HUDEP-2 (cell line): Measurements from ENCODE around the gene AVPR2.

ENCODE experiments used
- DNase-seq, 76 experiments: peaks; one replicate each; lab custom pipeline; 2025; ENCODE audit not compliant: unreplicated experiment in 76 of 76; lab: John Stamatoyannopoulos, UW

Gene AVPR2

DNA sequence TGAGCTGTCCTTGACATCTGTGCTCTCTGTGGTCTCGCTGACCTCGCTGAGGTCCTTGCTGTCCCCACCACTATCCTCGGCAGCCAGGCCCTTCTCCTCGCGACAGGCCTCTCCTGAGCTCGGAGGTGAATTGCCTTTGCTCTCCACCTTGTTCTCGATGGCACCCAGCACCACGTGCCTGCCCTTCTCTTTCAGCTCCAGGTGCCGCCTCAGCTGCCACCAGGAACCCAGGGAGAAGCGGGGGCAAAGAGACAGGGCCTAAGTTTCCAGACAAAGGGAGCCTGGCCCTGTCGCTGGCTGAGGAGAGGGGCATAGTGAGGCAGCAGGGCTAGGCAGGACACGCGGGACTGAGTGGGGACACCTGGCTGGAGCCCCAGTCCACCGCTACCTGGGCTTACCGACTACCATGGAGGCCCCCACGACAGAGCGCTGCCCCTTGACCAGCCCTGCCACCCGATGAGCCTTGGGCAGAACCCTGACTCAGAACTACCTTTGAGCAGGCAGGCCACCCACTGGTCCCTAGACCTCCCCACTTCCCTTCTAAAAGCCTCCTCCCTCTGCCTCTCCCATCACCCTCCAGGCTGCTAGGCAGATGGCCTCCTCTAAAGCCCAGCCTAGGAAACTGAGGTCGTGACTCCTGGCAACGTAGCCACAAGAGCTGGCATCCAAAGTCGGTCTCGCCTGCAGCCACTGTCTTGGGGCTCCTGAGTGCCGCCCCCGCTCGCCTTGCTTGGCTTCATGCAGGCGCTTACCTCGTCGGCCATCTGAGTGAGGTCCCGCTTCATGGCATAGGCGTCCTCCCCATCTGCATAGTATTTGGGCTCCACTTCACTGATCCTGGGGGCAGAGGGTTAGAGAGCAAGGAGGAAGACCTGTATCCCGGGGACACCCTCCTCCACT lies 25.8 kb downstream of the AVPR2 start:
- DNase-seq, result no peak

DNA sequence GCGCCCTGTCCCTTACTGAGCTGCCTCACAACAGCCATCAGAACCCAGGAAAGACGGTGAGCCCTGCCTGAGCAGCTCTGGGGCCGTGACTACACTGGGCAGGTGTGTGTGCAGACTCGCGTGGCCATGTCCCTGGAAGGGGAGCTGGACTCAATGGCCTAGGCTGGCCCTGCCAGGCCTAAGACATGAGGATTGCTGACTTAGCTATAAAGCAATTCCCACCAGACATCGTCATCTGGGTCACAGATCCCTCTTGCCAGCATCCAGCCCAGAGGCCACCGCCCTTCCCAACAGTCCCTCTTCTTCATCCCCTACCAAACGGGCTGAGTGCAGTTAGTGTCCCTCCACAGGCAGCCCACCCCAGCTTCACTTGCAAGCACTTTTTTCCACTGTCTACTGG lies 26.7 kb downstream of the AVPR2 start:
- no peak for DNase-seq

DNA sequence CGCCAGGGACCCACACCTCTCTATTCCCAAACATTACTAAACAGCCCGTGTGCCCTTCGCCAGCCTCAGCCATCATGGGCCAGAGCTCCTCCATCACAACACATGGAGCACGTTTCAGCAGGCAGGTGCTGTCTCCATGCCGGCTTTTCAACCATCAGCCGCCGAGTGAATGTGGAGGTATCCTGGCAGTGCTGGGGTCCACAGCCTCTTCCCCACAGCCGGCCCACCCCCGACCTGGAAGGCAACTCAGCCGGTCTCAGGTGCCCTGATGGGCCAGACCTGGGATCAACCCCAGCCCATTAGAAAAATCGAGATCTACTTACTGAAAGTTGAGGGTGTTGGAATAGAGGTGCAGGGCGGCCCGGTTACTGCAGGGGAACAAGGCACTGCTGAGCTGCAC lies 27.3 kb downstream of the AVPR2 start:
- no peak for DNase-seq

DNA sequence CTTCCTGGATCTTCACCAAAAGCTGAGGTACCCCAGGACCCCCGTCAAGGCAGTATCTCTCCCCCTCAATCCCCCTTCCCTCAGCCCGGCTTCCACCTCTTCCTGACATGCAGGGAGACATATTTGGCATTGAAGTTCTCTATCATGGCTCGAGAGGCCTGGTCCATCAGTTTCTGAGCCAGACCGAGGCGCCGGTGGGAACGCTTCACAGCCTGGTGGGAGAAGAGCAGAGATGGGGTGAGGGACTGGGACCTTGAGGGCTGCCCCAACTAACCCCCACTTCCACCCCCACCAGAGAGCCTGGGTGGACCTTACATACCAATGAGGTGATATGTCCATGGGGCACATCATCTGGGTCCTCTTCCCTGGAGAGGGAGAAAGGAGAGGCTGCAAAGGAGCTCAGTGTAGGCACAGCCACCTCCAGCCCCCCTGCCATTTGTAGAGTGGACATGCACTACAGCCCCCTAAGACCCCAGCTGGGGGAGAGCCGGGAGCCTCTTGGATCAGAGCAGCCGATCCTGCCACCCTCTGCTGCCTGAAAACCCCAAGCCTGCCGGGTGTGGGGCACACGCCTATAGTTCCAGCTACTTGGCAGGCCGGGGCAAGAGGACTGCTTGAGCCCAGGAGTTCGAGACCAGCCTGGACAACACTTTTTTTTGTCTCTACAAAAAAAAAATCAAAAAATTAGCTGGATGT lies 27.9 kb downstream of the AVPR2 start:
- no peak for DNase-seq

DNA sequence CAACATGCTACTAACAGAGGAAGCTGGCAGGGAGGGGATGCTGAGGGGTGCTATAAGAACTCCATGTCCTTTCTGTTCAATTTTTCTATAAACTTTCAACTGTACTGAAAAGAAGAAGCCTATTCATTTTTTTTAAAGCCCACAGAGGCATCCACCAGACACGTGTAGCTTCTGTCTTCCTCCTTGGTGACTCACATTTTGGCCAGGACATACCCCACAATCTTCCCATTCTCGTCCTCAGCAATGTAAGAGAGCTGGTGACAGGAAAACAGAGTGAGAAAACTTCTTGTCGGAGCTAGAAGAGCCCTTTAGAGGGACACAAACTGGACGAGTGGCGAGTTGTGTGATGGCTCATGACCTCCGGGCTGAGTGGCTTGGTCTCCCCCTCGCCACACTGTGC lies 29.3 kb downstream of the AVPR2 start:
- no peak for DNase-seq

DNA sequence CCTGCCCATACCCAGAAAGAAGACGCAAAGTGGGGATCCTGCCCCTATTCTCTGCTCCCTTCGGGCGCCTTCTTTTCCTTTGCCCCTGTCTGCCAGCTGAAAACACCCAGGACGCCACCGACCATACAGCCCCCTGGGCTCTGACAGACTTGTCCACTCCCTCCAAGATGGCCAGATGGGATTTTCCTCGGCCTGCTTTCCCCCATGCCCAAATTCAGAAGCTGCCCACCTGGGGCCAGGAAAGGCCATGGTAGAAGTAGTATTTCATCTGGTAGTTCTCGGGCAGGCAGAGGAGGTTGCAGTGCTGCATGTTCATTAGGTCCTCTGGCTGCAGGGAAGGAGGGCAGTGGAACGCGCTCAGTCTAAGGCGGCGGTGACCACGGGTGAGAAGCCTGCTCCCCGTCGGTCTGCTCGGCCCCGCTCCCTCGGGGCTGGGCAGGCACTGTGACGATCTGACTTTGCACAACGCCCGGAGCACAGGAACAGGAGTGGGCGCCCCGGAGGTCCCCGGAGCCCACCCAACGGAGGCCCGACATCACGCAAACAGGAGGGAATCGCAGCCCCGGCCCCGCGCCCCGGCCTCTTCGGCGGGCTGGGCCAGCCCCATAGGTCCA lies 29.8 kb downstream of the AVPR2 start:
- no peak for DNase-seq

DNA sequence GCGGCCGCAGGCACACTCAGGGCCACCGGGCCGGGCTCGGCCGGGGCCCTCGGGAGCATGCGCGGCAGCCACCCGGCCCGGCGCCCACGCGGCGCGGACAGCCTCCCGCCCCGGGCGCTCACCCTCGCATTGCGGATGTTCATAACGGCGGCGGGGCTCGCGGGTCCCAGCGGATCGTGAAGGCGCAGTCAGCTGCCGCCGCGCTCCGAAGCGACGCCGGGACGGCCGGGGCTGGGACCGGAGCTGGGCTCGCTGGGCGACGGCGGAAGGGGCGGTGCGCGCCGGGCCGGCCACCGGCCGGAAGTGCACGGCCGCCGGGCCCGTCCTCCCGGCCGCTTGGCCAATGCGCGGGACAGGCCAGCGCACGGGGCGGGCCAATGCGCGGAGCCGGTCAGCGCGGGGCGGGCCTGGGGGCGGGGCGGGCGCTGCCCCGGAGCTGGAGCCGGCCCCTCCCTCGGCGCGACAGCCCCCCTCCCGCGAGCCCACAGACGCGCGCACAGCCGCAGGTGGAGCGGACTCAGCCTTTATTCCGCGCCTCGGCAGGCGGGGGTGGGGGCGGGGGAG lies 30.4 kb downstream of the AVPR2 start, which contains the start of gene NAA10:
TSS of gene NAA10 (minus strand) at position 276 of the 564 bp plus-strand sequence. CDS start at position 143, 133 bp downstream.
- DNase-seq, result peak in 61 of 76 experiments; percentile 2 to 75 (median 48)

DNA sequence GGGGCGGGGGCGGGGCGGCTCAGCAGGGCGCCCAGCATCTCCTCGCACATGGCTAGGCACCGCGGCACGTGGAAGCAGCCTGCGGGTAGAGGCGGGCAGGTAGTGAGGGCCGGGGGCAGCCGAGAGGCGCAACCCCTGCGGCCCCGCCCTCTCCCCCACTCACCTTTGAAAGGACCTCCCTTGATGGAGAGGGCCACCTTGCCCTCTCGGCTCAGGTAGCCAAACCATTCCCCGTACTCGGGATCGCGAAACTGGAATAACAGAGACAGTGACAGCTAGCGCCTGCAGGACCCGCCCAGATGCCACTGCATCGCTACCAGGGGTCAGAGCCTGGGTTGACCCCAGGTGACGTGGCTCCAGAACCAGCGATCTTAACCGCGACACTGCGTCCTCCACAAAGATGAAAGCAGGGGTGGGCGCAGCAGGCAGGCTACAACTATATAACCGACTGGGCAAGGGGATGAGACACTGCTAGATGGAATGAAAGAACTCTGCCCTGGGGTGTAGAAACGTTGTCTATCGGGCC lies 30.9 kb downstream of the AVPR2 start:
- no peak for DNase-seq

DNA sequence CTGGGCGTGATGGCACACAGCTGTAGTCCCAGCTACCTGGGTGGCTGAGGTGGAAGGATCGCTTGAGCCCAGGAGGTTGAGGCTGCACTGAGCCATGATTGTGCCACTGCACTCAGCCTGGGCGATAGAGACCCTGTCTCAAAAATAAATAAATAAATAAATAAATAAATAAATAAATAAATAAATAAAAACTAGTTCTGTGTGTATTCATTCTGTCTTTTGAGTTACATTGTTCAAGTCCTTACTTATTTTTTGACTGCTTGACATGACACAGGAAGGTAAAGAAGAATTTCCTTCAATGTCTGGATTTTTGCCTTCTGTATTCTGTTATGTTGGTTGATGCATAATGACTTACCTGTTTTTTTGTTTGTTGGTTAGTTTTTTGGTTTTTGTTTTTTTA lies 32.6 kb downstream of the AVPR2 start:
- DNase-seq, result no peak

DNA sequence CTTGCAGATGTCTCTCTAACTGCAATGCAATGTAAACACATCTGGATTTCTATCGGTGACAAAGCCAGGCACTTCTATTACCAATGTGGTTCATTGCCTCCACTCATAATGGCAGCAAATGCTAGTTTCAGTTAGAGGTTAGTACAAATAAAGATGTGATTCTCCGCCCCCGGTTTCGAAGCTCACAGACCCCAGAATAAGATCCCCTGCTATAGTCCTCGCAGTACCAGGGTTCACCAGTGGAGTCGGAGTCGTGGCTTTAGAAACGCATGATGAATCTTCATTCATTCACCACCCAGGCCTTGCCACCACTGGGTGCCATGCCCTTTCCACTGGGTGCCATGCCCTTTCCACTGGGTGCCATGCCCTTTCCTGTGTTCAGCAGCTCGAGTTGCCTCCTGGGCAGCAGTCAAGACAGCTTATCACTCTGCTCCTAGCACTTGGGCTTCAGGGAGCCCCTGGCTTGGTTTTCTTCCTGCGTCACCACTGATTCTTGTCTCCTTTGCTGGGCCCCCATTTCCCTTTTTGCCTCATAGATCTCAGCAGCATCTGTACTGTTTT lies 33.8 kb downstream of the AVPR2 start:
- DNase-seq, result no peak

DNA sequence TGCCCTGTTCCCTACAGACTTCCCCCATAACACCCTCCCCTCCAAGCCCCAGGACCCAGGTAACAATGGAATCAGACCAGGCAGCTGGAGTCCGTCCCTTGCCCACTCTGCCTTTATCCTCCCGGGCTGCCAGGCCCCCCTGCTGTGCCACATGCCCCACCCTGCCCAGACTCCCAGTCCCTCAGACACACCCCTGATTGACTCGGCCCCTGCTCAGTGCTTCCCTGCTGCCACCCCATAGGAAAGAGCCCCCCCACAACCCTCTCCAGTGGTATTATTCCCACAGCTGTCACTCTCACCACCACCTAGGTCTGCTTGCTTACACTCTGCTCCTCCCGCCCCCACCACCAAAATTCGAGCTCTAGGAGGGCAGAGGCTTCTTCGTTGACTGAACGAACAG lies 35.1 kb downstream of the AVPR2 start:
- no peak for DNase-seq

DNA sequence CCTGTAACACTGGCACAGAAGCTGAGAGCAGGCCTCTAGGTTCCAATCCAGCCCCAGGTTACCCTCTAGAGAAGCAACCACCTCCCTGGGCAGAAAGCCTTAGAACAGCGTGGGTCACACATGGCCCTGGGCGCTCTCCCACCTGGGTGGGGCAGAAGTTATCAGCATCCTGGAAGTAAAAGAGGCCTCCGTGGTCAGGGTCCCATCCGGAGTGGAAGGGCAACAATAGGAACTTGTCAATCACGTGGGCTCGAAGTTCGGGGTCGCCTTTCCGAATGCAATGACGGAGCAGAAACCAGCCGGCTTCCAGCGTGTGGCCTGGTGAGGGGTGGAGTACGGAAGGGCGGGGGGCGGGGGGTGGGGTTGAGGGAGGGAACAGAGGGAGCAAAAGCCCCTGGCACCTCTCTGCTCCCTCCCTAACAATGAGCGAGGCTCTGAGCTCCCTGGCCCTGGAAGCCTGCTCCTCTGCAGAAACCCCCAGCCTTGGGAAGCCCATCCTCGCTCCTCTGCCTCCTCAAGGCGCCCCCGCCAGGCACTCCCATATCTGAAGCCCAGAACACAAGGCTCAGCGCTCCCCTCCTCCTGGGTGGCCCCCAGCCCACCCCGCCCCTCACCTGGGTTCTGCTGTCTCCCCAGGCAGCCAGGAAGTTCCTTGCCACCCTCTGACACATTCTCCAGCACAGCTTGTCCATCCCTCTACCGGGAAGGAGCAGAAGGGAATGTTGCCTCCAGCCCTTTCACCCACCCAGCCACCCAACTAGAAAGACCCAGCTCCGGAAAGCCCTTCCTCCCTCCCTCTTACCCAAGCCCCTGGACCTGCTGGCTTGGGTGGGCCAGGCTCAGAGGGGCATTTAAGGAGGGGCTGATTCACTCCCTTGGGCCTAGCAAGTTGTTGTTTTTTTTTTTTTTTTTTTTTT lies 37.1 kb downstream of the AVPR2 start:
- peak in 1 of 76 experiments; percentile 0 for DNase-seq

DNA sequence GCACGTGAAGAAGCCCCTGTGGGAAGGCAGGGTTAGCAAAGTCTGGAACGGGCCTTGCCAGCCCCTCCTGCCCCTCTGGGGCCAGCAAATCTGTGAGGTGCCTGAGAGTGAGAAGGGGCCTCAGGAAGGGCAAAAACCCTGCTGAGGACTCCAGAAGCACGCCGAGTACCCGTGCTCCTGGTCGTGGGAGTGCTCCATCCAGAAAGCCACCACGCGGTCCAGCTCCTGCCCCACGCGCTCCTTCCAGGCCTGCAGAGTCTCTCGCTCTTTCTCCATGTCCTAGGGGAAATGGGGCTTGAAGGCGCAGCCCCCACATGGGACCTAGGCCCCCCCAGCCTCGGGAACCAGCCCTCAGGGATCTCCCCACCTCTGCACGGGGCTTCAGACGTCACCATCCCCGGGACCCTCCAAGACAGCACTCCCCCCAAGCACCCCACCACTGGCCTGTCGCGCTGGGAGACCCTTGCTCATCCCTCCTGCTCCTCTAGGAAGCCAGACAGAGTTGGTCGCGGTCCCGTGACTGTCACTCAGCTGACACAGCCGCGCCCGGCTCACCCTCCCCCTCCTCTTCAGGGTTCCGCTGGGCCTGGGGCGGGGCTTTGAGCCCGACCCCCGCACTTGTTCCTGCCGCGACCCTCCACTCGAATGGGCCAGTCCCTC lies 39.8 kb downstream of the AVPR2 start, which contains the start of gene RENBP:
TSS of gene RENBP (minus strand) at position 504 of the 660 bp plus-strand sequence. CDS start at position 471, 33 bp downstream.
- peak in 34 of 76 experiments; percentile 0 to 50 (median 20) for DNase-seq

DNA sequence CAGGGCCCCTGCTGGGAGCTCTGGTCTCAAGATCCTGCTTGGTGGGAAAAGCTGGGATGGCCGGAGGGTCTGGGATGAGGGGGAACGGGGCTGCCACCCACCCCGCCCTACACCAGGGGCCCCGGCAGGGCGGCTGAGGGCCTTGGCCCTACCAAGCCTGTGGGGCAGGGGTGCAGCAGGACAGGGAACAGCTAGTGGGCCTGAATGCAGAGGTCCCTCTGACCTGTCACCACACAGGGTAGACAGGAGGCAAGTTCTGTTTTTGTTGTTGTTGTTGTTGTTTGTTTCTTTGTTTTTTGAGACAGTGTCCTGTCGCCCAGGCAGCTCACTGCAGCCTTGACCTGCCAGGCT lies 40.3 kb downstream of the AVPR2 start:
- DNase-seq, result no peak

DNA sequence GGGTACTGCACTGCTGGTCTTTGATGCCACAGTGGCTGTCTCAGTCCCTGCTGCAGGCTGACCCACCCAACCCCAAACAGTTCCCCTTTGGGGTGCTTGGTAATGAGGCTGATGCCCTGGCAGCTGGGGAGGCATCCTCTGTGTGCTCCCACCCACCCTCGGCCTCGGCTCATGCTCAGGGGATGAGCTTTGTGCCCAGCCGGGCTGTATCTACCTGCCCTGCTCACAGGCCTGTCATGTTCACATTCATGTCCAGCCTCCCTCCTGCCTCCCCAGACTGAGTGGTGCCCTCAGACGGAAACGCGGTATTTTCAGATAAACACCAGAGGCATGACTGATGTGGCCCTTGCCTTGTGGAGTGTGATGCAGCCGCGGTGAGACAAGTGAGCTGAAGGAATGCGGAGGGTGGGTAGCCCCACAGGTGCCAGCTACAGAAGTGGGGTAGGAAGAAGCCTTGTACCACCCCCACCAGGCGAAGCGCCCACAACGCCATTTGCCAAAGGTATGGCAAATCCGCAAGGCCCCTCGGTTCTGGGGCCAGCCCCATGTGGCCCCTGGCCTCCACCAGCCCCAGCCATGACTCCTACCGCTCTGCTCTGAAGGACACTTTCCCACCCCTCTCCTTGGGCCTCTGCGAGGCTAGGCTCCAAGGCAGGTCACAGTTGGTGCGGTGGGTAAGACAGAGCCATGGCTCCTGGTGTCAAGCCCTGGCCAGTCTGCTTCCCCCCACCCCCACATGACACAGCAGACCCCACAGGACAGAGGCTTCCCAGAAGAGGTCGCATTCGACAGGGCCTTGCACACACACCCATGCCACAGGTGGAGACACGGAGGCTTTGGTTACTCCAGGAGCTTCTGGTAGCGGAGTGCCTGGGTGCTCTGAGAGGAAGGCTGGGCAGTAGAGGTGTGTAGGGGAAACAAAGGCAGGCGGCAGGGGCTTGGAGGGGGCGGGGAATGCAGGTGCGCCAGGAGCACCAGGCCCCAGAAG lies 41.8 kb downstream of the AVPR2 start:
- DNase-seq, result no peak

DNA sequence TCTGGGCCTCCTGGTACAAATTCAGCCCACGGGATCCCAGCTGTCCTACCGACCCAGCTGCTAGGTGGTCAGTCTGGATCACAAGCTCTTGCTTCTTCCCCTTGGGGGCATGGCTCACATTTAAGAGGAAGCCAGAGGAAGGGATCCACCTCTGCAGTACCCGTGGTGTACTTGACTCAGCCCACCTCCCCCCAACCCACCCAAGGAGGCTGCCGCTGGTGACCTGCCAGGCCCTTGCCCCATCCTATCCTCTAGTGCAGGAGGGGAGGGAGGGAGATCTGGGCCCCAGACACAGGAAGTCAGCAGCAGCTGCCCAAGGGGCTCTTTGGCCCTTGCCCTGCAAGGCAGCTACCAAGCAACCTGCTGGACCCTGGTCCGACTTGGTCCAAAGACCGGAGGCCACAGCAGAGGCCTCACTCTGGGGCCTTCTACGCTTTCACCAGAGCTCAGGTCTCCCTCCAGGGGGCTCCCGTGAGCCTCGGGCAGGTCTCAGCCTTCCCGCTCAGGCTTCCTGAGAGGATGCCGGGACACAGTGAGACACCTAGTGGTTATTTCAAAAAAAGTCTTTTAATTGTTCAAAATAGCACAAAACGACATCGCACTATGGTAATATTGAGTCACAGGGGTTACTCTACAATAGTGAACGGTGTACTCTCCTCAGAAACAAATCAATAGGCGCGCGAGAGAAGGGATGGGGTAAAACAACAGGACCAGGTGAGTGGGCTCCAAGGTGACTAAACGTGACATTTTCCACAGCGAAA lies 42.7 kb downstream of the AVPR2 start:
- DNase-seq, result peak in 70 of 76 experiments; percentile 4 to 80 (median 58)

DNA sequence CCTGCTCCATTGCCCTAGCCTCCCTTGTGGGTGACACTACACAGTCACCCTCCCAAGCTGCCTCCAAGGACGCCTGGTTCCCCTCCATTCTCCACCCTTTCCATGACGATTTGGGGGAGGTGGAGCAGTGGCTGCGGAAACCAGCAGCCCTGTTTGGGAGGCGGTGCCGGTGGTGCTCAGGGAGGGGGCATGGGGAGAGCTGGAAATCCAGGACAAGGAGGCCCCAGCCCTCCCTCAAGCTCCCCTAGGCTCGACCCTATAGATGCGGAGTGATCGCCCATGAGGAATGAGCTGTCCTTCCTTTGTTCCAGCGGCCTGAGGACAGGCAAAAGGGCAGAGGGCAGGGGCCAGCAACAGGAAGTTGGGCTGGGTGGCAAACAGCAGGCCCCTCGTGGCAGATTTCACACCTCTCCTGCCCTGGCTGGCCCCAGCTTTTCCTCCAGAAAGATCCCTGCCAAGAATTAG lies 43.6 kb downstream of the AVPR2 start:
- DNase-seq, result no peak
